NCI-H460 (cell line): ENCODE measurements around the gene ACOXL. TPM values are rescaled to one million over a fixed set of nuclear protein-coding genes. Genes with fewer than 3 reads are reported as not detected.

ENCODE experiments used
- DNase-seq: peaks from one replicate; pipeline ENCODE4 v3.0.0-alpha.2; 2016; ENCODE audit warnings: low read depth; ENCODE audit errors: extremely low read depth
- total RNA-seq: library from RNA; depleted of rRNA; stranded (reverse); fragments of >200 nt; shearing (Covaris generic); gene quantifications from 2 replicates; pipeline ENCODE4 v1.2.3, GENCODE V29; 2014

Gene ACOXL
- total RNA-seq, 1 experiment from 2014 or later, result not detected

- no peak for DNase-seq
Observed at GRCh38 chr2:111143843-111144198, 411.4 kb downstream of the ACOXL start.

GRCh38 chr2:111145103-111145760, 412.9 kb downstream of the ACOXL start:
- DNase-seq, result no peak

GRCh38 chr2:111145951-111146350, 413.6 kb downstream of the ACOXL start:
- no peak for DNase-seq

DNA sequence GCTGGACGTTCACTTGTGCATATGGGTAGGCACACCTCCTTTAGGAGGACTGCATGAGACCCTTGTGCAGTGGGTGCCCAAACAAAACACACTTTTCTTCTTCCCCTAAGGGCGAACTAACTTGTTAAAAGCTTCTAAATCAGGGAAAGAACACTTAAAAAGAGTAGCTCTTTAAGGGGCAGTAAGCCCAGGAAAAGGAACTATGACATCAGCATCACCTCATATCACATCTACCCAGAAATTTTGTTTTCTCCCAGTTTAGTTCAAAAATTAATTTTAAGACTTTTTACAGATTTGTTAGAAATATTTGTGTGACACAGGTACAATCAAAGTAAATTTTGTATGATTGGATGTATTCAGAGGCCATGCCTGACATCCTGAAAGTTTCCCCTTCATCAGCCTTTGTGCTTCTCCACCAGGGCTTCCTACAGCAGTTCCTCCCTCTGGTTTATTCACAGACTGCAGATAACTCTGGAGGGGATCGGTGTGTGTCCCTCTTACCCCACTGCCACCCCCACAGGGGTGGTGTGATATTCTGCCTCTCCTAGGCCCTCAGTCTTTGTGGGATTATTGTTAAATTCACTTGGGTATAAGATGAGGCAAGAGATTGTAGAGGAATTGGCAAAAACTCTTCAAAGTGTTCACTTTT, 416.0 kb downstream of the ACOXL start:
- no peak for DNase-seq

DNA sequence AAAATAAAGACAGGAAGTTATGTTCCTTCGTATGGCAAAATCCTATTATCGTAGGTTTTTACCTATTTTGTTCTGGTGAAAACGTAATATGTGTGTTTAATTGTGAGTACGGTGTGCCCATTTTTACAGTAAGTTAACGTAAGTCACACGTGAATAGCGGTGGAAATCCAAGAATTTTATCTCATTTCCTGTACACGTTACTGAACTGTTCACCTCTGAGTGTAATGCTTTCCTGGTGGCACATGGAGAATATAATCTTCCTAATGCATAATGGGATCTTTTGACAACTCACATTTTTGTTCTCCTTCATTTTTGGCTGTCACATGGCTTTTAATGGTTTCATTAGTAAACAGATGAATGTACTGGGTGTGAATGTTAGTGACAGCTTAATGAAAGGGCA, 416.6 kb downstream of the ACOXL start:
- DNase-seq, result no peak

DNA sequence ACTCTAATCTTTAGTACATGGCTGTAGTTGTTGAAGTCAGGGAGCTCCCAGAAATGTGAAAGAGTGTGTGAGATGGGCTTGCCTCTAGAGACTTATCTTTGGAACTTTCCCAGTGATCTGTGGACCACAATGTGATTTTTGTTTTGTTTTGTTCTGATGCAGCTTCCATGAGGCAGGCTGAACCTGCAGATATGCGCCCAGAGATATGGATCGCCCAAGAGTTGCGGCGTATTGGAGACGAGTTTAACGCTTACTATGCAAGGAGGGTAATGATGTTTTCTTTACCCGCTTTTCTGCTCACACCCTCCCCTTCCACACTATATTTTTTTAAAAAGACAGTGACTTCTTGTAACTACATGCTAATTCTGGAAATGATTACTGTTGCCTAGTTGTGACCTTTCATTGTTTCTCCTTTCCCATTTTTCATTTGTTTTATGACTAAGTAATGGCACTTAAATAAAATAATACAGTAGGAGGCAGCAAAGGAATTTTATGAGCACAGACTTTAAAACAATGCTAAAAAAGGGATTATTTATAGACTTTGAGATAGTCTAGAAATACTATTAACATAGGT, 417.6 kb downstream of the ACOXL start:
- DNase-seq, result no peak

DNA sequence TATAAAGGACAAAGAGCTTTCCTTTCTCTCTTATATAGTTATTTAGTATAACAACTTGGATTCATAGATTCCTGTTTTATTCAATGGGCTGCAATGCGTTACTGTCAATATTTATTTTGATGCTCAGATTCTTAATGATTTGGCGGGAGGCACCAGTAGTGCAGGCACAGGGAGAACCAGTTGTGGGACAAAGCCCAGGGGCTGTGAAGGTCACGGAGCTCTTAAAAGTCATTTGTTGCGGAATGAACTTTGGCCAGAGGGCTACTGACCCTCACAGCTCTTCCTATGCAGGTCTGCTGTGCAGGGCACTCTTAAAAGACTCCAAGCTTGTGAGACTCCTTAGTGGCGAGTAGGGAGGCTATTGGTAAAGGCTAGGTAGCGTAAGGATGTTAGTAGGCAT, 422.4 kb downstream of the ACOXL start:
- DNase-seq, result no peak

DNA sequence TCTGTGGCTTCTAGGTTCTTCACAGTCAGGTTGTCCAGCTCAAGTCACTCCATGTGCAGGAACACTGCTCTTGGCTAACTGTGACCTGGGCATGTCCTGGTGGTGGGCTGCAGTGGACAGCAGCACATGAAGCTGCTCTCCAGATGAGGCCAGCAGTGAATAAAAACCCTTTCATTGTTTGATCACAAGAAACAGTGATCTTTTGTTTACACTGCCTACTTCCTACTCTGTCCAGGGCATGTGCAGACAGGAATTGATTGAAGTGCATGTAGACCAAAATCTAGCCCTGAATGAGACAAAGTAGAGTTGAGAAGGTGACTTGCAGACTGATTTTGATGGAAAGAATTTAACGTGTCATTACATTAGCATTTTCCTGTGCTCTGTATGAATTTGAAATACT, 423.2 kb downstream of the ACOXL start:
- no peak for DNase-seq

DNA sequence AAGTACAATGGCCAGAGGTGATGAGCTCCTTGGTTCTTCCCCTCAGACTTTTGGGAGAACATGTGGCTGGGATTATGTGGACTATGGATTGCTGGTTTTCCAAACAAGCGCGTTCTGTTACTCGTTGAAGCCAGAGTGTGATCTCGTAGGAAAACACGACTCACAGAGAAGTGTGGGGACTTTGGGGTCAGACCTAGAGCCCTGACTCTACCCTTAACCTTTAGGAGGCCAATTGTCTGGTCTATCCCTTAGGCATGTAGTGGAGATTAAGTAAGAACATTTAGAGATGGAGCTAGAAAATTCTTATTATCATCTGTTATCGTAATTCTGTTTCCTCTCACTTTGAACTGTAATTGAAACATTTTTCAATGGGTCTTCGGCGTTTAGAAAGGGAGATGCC, 424.2 kb downstream of the ACOXL start:
- DNase-seq, result no peak

DNA sequence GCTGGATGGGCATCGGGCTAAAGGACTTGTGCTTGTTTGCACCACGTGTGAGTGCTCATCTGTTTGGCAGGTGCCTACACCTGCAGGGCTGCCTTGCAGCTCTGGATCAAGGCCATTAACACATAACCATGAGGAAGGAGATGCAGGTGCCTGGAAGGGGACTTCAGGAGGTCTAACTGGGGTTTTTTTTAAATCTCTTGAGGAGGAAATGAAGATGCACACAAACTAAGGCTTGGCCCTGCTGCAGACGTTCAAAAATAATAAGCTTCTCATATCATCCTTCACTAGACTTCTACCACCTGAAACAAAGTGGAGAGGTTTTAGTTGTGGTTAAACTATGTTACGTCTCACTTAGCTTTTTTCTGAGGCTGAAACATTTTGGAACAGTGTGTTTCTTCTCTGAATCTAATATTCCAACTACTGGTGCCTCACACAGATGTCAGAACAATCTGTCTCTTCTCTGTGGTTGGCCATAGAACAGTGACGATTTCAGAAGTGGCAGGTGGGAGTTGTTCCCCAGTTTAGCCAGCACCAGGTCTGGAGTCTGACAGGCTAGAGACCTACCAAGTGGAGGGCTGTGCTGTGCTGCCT, 424.8 kb downstream of the ACOXL start:
- DNase-seq, result no peak

GRCh38 chr2:111157798-111158197, 425.4 kb downstream of the ACOXL start:
- DNase-seq, result no peak

DNA sequence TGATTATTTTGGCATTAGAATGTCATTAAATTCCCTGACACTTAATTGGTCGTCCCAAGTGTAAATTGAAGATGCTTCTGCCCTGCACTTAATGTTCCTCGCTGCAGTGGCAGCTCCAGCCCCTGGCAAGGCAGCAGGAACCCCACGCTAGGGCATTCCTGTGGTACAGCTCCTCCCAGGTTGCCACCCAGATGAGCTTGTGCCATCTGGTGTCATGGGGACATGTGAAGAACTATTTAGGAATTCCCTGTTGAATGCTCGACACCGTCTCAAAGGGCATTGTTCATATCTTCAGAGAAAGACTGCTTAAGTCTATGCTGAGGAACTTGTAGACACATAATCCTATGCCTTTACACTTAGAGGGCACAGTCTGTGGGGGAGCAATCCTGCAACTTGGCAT, 427.3 kb downstream of the ACOXL start:
- DNase-seq, result no peak

- no peak for DNase-seq
Observed at GRCh38 chr2:111160758-111161157, 428.4 kb downstream of the ACOXL start.

DNA sequence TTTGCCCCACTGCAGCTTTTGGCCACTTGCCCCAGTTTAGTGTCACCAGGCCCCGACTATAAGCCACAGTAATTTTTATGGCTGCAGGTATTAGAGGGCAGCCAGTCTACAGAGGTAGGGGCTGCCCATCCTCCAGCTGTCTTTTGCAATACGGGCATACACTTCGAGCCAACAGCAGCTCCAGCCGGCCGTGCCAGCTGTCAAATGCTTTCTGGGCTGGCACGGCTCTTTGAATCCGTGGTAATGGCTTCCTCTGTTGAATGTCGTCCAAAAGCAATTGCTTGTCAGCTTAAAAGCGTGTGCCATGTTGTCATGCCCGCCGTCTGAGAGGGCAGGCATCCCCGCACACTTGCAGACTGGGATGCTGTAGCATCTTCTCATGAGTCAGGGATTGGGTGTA, 429.6 kb downstream of the ACOXL start:
- no peak for DNase-seq

GRCh38 chr2:111162718-111163331, 430.5 kb downstream of the ACOXL start:
- no peak for DNase-seq

DNA sequence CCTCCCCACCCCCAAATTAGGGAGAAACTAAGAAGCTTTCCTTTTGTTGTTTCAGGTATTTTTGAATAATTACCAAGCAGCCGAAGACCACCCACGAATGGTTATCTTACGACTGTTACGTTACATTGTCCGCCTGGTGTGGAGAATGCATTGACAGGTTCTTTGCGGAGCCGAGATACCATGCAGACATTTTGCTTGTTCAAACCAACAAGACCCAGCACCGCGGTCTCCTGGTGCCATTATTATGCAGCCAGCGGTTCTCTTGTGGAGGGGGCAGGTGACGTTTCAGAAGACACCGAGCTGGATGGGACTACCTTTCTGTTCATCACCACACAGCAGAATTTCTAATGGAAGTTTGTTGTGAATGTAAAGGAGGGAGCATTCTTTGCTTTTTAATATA, 431.7 kb downstream of the ACOXL start:
- no peak for DNase-seq

DNA sequence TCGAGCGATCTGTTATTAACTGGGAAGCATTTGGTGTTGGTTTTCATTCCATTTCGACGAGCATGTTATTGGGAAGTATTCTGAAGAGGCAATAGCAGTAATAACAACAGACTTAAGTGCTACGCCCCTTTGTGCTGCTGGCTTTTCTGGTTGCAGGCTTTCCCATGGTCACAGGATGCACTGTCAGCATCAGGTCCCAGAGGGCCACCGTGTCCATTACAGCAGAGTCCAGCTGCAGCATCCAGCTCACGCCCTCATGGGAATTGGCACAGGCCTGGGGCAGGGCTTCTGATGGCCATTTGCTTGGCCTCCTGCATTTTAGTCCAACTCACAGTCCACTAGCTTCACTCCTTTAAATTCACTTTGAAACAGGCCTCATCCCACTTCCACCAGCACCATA, 432.7 kb downstream of the ACOXL start:
- DNase-seq, result no peak

- no peak for DNase-seq
Observed at GRCh38 chr2:111166115-111166514, 433.7 kb downstream of the ACOXL start.

DNA sequence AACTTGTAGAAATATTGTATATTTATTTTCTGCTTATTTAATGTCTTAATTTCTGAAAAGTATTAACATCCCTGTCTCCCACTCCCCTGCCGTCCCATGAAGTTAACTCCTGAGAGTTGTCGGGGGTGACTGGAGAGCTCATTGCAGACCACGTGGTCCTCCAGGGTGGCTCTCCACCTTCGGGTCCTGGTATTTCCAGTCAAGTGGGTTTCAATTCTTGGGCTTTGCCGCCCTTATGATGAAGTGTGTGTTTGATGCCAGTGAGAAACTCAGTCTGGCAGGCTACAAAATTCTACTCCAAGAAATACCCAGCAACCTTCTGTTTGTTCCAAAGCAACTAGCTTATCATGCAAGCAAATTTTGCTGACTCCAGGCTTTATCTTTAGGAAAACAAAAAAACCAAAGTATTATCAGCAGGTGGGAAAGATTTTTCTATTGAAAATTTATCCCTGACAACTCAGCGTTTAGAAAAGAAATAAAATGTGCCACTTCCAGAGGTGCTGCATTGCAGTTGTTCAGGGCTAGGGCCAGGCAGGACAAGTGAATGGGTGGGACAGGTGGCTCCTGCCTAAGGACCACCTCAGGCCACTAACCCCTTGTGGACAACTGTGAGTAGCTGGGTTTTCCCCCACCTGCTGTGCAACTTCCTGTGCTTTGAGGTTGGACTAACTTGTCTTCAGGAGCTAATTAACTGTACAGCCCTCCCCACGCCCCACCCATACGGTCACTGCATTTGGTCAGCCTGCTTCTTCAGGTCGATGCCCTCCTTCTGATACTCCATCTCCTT, 434.9 kb downstream of the ACOXL start:
- DNase-seq, result no peak

GRCh38 chr2:111167863-111168162, 435.4 kb downstream of the ACOXL start:
- no peak for DNase-seq
